Measurements from ENCODE around the gene ATP6V0A4.
"Not testable (repeated sequence)": the region's sequence is repeated elsewhere in the genome, so short reads cannot be mapped to it uniquely, and the experiment has no call there.

ATP6V0A4 gene

DNA sequence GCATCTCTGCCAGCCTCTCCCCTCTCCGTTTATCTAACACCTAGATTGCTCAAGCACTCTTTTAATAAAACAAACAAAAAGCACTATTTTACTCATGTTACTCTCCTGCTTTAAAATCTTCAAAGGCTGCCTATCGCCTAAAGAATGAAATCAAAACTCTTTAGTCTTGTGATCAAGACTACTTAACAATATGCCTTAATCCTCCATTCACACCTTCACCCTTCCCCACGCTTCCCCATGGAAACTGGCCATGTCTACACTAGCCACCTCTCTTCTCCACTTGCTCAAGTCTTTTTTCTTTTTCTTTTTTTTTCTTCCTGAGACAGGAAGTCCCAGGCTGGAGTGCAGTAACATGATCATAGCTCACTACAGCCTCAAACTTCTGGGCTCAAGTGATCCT is 48.0 kb downstream of the ATP6V0A4 start:
- no peak for DNase-seq

DNA sequence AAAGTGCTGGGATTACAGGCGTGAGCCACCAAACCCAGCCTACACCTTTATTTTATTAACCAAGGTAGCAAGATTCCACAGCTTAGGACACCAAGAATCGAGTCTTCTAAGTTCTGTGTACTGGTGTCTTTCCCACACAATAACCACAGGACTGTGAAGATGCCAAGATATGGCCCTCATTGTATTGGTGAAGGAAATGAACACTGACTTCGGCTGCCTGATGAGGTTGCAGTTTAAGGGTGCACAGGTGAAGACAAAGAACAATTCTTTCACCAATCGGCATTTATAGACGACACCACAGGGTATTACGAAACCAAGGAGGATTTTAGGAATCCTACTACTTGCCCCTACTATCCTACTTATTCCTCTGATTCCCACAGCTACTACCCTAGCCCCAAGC is 49.3 kb downstream of the ATP6V0A4 start:
- DNase-seq, result no peak

DNA sequence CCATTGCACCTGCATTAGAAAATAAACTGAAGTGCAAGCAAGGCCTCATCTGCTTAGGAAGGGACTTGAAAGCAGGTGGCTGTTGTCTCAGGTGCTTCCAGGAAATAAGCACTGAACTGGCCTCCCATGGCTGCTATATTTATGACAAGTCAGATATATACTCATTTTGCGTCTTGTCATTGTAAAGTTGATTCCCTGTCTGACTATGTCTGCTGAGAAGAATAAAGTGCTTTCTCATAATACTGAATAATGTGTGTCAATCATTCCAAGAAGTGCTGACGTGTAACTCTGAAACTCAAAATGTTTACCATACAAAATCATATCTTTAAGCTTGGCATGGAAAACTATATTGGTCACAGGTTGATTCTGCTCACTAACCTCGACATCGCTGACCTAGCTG is 51.9 kb downstream of the ATP6V0A4 start:
- peak; percentile 88 for DNase-seq

DNA sequence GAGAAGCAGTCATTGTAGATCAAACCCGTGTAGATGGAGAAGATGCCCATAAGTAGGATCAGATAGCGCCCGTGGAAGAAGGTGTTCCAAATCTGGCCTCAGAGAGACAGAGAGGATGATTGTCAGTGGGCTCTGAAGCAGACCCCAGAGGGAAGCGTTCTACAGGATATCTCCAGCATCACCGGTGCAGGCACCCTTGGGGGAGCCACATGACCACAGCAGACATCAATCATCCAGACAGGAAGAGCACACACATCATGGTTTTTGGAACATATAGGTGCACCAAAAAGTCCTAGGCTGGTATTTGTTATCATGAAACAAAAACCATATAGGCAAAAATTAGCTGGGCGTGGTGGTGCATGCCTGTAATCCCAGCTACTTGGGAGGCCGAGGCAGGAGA is 52.8 kb downstream of the ATP6V0A4 start:
- DNase-seq, result peak; percentile 37

DNA sequence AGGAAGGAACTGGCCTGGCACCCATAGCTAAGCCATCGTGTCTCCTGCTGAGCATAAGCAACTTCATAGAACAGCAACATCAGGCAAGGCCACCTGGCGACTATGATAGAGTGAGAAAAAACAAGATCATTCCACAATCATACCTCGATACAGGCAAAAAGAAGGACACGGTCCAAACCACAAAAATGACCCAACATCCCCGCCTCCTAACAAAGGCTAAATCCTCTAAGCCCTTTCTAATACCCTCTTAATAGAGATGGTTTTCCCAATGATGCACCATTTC is 56.6 kb downstream of the ATP6V0A4 start:
- DNase-seq, result no peak

DNA sequence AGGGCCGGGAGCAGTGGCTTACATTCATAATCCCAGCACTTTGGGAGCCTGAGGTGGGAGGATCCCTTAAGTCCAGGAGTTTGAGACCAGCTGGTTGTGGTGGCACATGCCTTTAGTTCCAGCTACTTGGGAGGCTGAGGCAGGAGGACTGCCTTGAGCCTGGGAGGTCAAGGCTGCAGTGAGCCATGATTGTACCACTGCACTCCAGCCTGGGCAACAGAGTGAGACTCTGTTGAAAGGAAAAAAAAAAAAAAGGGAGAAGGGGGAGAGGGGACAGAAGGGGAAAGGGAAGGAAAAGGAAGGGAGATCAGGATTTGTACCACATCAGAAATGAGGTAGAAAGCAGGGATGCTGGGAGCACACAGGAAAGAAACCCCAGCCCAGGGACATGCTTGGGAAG is 58.1 kb downstream of the ATP6V0A4 start:
- DNase-seq, result no peak

DNA sequence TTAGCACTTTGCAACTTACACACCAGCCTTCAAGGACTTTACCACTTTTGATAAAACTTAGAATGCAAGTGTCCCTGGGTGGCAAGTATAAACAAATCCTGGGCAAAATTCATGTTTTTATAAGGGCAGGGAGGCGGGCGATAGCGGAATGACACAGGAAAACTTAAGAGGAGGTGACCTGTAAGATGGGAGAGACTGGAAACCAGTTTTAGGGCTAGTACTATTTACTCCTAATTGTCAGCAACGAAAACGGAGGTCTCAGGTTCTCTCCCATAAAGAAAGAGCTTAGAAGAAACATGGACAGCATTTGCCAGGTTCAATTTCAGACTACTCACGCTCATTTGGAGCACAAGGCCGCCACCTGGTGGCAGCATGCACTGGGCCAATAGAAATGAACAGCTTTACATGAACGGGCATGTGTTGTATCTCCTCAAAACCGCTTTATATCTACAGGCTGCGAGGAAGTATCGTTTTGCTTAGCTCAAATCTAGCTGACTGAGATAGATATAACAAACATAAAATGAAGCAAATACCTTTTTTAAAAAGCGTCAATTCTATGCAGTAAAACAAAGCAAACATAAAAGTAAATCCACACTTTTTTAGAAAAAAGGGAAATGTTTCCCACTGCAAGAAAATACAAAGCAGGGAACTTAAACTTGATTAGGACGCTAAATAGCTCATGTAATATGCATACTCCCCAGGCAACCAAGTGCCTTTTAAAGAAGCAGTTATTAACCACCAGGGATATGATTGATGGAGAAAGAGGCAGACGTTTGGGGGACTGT is 59.3 kb downstream of the ATP6V0A4 start:
- peak; percentile 87 for DNase-seq

DNA sequence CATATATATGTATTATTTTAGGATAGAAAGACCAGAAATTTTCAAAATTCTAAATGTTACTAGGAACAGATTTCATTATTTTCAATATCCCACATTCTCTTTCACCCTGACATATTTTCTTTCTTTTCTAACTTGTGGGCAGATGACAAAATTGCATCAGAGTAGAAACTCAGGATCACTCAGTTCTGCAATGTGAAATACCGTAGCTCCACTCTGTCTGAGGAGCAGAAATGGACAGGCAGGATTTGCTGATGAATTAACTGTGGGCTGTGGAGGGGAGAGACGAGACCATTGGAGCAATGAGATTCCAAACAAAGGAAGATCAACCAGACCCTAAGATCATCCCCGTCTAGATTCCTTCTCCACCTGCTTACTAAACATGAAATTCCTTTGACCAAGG is 59.9 kb downstream of the ATP6V0A4 start:
- DNase-seq, result no peak

DNA sequence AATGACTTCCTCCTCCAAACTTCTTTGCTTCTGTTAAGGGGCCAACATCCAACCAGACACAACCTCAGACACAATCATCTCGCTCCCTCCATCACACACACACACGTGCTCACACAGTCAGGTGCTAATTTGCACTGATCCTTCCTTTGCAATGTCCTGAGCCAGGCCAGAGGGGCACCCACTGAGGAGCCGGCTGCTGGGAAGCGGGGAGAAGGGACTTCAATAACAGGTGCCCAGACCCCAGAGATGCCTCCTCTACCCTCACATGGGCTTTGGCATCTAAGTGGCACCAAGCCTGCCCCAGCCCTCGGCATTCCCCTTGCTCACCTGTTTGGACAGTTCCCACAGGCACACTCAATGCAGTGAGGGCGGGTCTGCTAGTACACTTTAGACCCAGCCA is 62.6 kb downstream of the ATP6V0A4 start:
- no peak for DNase-seq

DNA sequence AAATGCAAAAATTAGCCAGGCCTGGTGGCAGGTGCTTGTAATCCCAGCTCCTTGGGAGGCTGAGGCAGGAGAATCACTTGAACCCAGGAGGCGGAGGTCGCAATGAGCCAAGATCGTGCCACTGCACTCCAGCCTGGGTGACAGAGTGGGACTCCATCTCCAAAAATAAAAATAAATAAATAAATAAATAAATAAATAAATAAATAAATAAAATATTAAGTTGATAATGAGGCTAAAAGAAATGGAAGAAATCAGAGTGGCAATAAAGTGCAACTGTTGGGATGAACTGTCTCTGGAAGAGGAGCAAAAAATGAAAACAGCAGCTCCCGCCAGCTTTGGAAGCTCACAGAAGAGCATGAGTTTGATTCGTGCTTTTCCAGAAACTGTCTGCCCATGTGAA is 66.3 kb downstream of the ATP6V0A4 start:
- DNase-seq, result not testable (repeated sequence)

DNA sequence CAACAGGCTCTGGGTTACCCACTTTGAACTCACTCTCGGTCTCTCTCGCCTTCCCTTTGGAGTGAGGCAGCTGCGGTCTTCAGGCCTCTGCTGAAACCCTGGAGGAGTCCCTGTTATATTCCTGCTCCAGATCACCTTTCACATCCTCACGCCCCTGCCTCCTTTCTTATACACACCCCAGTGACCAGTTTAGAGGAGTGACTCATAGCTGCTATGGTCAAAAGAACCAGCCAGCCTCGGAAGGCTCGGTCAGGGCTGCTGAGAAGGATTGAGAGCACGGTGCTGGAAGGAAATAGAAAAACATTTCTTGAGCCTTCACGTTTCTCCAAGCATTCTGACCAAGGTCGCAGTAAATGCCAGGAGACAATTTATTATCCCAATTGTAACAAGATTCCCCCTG is 68.6 kb downstream of the ATP6V0A4 start:
- DNase-seq, result no peak

DNA sequence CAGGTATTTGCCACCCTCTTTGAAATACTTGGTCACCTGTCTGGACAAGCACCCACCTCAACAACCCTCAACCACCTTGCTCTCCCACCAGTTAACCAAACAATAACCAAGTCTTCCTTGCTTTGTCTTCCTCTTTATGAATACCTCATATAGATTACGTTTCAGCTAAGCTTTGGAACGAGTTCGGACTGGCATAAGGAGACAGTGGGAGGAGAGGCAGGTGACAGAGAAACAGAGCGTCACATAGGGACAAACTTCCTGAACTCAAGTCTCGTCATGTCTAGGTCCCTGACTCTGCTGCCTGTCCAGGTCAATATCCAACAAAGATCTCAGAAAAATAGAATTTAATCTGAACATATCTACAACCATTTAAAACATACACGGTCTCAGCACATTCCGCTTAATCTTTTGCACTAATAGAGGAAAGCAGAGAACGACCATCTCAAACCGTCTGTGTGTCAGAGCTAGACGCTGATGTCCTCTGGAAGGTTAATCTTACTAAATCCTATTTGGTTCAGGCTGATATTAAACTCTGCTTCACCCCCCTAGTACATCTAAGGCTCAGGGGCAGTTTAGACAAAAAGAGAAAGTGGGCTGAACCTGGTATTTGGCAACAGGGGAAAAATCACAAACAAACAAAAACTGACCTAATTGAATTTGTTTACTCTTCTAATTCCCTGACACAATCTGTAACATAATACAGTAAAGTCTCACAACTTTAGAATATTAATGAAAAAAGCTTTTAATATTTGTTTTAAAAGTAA is 70.5 kb downstream of the ATP6V0A4 start:
- no peak for DNase-seq

DNA sequence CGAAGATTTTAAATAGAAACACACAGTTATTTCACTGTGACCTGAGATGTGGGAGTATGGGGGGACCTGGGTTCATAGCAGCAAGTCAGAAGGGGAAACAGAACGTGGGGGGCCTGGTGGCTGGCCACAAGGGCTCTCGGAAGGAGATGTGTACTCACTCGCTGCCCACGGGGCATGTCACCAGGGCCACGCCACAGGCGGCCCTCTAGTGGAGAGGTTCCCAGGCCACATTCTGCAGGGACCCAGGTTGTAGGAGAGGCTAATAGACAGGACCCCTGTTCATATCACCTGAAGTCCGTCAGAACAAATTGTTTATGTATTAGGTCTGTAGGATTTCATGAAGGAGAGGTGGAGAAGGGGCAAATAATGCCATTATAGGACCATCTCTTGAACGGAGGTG is 71.7 kb downstream of the ATP6V0A4 start:
- no peak for DNase-seq

DNA sequence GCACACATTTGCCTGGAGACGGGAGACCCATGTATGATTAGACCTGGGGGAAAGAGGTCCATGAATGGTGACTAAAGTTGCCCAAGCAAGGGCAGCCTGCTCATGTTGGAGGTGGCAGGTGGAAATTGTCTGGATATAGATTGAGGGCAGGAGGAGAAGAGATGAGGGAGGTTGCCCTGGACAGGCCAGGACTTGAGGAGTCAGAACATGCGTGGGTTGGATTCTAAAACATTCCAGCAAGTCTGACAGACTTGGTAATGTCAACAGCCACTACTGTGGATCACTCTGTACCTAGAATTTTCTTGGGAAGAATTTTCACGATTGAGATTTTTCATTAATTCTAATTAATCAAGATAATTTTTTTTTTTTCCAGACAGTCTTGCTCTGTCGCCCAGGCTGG is 77.7 kb downstream of the ATP6V0A4 start:
- no peak for DNase-seq

DNA sequence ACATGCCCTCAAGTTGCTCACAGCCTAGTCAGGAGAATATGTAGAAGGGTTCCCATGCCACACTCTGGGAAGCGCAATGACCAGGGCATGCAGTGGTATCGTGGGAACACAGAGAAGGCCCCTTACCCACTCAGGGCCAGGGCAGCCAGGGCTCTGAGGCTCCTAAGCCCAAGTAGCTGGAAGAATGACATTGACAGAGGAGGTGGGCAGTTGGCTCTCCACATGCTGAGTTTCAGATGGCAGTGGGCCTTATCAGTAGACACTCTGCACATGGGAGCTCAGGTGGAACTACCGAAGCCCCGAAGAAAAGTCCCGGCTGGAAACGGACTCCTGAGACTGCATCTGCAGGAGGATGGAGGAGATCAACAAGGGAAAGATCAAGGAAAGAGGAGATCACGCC is 81.1 kb downstream of the ATP6V0A4 start:
- DNase-seq, result no peak

DNA sequence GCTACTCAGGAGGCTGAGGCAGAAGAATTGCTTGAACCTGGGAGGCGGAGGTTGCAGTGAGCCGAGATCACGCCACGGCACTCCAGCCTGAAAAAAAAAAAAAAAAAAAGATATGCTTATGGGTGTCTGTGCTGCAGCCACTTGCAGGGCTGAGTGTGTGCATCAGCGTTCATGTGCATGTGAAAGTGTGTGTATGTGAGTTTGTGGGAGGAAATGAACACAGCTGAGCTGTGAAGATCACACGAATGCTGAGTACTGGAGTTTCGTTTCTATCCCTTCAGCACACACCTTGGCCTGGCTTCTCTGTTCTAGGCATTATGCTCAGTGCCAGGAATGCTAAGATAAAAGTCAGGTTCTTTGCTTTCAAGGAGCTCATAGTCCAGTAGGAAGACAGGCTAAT is 84.8 kb downstream of the ATP6V0A4 start:
- peak; percentile 44 for DNase-seq

DNA sequence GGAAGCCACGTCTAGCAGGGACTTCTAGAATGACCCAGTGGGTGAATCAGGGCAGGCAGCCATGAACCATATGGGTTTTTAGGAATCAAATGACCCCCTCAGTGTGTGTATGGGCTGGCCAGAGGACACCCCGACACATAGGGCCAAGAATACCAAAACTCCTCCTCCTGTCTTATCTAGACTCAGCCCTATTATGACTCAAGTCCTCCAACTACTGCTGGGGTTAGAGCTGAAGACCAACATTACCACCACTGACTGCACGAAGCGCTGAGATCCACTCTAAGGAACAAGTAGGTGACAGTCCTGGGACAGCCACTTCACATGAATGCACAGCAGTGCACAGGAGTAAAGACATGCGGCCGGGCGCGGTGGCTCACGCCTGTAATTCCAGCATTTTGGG is 85.3 kb downstream of the ATP6V0A4 start:
- DNase-seq, result no peak

DNA sequence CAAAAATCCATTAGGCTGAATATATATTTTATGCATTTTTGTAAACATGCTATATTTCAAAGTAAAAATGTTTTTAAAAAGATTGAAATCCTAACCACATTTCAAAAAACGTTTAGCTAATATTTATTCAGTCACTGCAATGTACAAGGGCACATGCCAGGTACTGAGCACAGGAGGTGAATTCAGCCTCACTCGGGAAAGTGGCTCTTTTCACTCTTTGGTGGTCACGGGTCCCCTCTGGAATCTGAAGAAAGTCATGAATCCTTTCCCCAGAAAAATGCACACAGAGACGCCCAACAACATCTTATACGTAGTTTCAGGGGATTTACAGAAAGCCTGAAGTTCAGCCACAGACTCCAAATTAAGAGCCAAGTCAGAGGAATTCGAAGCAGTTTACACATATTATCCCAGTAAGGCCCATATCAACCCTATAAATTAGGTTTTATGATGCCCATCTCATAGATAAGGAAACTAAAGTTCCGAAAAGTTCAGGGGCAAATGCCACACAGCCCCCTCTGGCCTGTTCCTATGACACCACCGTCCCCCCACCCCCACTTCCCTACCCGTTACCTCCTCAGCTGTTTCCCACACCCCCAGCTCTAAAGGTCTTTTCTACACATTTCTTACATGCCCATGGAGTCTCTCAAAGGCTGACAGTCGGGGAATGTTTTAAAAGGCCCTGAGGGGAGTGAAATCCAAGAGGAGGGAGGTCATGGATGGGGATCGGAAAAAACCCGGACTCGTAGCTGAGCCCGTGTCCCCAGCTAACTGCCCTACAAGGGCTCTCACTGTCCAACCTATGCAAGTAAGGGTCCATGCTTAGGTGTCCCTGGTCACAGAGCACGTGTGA is 87.2 kb downstream of the ATP6V0A4 start:
- no peak for DNase-seq

DNA sequence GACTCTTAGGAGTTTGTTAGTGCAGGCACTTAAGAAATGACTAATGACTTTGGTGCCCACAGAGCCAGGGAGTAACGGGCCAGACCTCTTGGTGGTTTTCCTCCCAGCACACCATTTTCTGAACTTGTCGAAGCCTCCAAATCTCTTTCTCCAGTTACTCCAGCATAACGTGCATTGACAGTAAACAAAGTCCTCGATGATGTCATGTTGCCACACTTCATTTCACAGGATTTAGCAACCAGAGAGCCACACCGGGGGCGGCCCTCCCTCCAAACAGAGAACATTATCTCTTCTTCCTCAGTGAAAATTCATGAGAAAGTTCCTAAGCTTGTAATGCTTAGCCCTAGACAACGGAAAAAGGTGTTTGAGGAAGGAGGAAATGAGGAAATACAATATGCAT is 92.8 kb downstream of the ATP6V0A4 start:
- no peak for DNase-seq

DNA sequence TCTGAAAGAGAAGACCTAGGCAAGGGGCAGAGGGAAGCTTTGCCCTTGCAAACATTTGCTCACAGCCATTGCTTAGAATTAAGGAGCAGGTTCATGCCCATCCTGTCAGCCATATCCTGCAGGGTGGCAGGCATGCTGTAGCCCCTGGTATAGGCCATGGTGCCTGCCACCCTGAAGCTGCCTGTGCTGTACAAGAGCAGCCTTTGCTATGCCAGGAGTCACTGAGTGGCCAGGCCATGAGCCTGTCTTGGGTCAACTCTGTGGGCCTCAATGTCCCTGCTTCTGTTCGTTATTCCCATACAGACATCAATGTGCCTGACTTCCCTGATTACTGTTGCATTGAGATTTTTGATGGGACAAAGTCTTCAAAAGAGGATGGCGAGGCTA is 96.5 kb downstream of the ATP6V0A4 start:
- DNase-seq, result no peak

DNA sequence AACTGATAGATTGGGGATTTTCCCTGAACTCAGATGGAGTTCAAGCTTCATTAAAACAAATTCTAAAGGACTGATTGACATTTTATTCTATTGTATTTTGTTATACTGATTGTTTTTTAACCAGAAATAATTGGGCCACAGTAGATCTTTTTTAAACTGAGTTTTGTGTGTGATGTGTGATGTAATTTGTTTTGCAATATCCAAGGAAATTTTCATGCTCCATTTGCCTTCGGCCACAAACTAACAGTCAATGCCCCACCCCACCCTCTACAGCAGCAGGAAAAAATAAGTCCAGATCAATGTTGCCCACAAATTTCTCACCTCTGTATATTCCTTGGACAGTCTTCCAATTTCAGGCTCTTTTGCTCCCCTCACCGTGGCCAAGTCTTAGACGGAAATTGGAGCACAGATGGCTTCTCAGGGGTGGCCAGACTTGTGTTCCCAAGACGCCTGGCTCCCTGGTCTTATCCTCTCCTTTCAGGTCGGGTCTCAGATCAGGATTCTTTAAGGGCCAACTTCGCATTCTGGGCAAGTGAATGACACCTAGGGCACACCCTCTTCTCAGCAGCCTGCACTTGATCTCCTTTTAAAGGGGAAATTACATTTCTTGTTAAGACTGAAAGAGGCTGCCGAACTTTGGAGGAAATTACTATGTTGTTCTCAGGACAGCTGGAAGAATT is 97.0 kb downstream of the ATP6V0A4 start, which contains the start of gene SVOPL:
TSS of gene SVOPL (minus strand) at position 506 of the 680 bp plus-strand sequence. CDS start 22,317 bp downstream, outside the sequence.
- no peak for DNase-seq

DNA sequence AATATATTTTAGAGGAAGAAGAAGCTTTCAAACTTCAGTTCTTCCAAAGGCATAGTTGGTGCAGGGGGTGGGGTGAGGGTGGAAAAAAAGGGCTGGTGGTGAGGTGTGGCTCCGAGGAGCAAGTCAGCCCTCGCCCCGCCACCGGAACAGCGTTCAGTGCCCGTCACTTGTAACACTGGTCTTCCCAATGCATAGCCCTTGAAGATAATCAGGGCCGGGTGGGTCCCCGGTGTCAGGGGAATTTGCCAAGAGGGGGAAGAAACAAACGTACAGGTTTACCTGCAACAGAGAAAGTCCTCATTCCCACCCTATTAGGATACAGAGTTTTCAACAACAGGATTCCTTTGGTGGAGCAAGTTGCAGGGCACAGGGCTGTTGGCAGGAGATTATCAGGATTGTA is 98.3 kb downstream of the ATP6V0A4 start:
- no peak for DNase-seq

DNA sequence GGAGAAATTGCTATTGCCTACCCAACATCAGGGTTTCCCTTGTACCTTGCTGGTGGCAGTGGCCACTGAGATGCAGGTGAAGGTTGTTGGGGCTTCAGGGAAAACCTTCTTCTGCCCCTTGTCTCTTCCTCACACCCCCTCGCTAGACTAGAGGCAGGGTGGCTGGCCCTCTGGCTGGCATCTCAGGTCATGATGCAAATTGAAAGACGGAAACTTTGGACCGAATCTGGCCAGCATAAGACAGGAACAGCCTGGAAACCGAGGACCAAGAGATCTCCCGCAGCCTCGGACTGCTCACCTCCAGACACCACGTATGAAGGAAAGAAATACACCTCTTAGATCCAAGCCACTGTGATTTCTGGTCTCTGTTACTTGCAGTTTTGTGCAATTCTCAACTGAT is 99.7 kb downstream of the ATP6V0A4 start:
- no peak for DNase-seq

Measured in activated CD4-positive, alpha-beta T cell treated with anti-CD3 and anti-CD28 coated beads, Interleukin-10, Interleukin-2, amounts not matched to agents 100 ng/mL and 50 ng/mL, durations not matched to agents 16 hours and 8 hours (primary cell).